HG02759 (cell line): ENCODE measurements around the gene CEP63.
"Not testable (repeated sequence)": the region's sequence is repeated elsewhere in the genome, so short reads cannot be mapped to it uniquely, and the experiment has no call there.

ENCODE experiments used
- ATAC-seq: cut with Tn5 transposase; IDR thresholded peaks from one replicate; pipeline ENCODE4 v1.9.1; 2021; ENCODE audit warnings: mild to moderate bottlenecking, moderate library complexity; ENCODE audit not compliant: unreplicated experiment

Gene CEP63

GRCh38 chr3:134567605-134568004, 81.7 kb downstream of the CEP63 start:
- no peak for ATAC-seq

DNA sequence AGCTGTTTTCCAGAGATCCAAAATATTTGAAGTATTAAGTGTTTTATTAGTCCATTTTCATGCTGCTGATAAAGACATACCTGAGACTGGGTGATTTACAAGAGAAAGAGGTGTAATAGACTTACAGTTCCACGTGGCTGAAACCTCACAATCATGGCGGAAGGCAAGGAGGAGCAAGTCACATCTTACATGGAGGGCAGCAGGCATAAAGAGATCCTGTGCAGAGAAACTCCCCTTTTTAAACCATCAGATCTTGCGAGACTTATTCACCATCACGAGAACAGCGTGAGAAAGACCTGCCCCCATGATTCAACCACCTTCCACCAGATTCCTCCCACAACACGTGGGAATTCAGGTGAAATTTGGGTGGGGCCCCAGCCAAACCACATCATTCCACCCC, 82.9 kb downstream of the CEP63 start:
- no peak for ATAC-seq

DNA sequence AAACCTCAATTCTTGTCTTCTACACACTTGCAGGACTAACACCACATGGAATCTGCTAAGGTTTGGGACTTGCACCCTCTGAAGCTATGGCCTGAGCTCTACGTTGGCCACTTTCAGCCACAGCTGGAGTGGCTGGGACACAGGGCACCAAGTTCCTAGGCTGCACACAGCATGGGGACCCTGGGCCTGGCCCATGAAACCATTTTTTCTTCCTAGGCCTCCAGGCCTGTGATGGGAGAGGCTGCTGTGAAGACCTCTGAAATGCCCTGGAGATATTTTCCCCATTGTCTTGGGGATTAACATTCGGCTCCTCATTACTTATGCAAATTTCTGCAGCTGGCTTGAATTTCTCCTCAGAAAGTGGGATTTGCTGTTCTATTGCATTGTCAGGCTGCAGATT, 84.0 kb downstream of the CEP63 start:
- not testable (repeated sequence) for ATAC-seq

GRCh38 chr3:134576426-134576825, 90.6 kb downstream of the CEP63 start:
- no peak for ATAC-seq

GRCh38 chr3:134576831-134577230, 91.0 kb downstream of the CEP63 start:
- no peak for ATAC-seq

GRCh38 chr3:134579141-134579665, 93.3 kb downstream of the CEP63 start:
- no peak for ATAC-seq

DNA sequence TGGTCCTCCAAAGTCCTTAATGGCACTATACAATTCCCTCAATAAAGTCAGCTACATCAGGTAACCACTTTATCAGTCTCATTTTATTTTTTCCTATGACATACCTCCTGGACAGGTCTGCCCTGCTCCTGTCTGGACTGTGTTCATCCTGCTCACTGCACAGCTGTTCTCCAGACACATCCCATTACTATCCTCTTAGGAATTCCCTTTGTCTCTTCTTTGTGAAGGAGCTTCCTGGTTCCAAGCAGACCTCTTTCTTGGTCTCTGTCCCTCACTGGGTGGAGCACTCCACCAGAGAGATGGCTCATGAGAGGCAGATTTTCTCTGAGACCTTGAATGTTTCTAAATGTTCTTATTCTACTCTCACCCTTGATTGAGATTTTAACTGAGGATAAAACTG, 104.9 kb downstream of the CEP63 start:
- ATAC-seq = no peak

GRCh38 chr3:134592806-134593205, 106.9 kb downstream of the CEP63 start:
- ATAC-seq = no peak

DNA sequence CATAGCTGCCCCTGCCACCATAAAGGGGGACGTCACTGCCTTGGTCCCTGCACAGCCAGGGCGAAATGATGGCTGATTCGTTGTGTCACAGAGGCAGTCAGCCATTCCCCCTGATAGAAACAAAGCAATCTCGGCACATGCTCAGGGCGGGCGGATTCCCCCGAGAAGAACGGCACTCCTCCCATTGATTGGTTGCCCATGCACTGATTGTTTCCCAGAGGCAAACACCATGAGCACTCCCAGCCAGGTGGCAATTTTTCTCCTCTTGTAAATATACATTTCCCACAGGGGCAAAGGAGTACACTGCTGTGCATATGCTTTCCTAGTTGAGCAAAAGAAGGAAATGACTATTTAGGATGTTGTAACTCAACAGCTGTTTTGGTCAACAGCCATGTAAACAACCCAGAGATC, 108.5 kb downstream of the CEP63 start:
- no peak for ATAC-seq

GRCh38 chr3:134594986-134595385, 109.1 kb downstream of the CEP63 start:
- ATAC-seq = not testable (repeated sequence)

DNA sequence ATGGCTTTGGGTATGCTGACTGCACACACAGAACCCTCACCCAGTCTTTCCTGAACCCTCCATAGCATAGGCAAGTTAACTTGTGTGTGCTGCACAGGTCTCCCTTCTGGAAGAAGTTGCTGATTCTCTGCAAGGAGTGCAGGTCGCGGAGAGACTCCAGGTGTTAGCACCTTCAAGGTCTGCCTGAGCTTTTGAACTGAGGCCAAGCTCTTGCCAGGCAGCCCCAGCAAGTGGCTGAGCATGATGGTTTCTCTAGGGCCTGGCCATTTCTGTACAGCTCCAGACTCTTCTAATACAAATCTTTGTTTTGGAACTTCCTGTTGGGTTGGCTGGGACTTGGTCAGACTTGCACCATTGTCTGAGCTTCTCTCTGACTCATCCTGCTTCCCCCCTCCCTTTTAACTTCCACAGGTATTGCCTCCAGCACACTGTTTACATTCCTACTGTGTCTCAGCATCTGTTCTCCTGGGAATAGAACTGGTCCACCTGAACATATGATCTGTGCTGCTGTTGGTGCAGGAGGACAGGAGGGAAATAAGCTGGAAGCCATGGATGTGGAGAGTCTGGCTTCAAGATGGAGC, 111.6 kb downstream of the CEP63 start:
- ATAC-seq = no peak

DNA sequence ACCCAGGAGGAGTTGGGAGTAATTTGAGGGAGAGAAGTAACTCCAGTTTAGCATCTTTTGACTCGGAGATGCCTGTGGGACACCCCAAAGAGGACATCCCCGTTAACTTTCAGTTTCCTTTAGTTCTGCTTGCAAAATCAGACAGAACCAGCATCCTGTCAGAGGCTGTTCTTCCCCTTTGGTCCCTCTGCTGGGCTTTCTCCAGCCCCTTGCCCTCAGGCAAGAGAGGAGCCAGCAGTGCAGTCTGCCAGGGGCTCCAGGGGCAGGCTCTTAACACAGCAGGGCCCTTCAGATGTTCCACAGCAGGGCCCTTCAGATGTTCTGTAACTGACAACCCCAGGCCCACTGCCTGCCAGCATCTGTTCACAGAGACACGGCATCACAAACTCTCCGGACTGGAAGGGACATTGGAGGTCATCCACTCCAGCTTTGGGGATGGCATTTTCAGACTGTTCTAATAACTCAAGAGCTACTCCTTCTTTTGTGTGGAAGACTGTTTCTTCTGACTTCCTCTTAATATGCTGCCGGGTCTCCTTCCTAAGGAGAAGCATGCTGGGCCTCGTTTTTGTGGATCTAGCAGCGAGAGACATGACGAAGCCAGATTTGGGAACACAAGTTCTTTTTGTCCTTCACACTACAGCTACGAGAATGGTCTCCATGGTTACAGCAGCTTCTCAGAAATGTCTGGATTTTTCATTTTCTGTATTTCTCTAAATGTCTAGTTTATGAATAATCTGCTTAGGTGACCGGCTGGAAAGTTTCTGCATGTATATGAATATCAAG, 113.1 kb downstream of the CEP63 start:
- ATAC-seq = no peak

DNA sequence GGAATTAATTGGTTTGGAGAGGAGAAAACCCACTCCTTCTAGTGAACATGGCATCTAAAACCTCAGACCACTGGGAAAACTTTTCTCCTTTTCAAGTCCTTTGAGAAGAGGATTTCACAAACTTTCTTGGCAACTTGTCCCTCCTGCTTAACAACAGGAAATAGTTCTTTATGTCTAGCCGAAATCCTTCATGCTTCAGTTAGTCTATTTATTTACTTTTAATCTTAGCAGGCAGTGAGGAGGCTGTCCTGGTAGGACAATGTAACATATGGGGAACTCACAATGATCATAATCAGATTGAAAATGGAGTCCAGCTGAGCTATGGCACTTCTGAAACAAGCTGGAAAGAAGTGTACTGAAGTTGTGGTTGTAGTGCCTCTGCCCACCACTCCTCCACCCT, 114.3 kb downstream of the CEP63 start:
- ATAC-seq = peak; percentile 15

GRCh38 chr3:134600685-134601463, 115.0 kb downstream of the CEP63 start:
- ATAC-seq = peak; percentile 89

- ATAC-seq = no peak
Observed at GRCh38 chr3:134601539-134602439, 115.9 kb downstream of the CEP63 start.

- ATAC-seq = no peak
Observed at GRCh38 chr3:134602440-134602814, 116.6 kb downstream of the CEP63 start.

GRCh38 chr3:134603480-134603879, 117.6 kb downstream of the CEP63 start:
- no peak for ATAC-seq

GRCh38 chr3:134603956-134604355, 118.1 kb downstream of the CEP63 start:
- no peak for ATAC-seq

- ATAC-seq = no peak
Observed at GRCh38 chr3:134605556-134605955, 119.7 kb downstream of the CEP63 start.
